Measurements from ENCODE around the gene PLD5.

GRCh38 chr1:242059976-242060375 is 464.5 kb downstream of the PLD5 start:
- TF ChIP-seq REST (IDR thresholded peaks at IDR 0.05; ENCODE audit: insufficient read depth in 1 of 2, low read depth in 2 of 2, low read length in 1 of 2) = no peak
- TF ChIP-seq CTCF (IDR thresholded peaks at IDR 0.05) = no peak
- no peak for TF ChIP-seq POLR2AphosphoS5 (IDR thresholded peaks at IDR 0.05; ENCODE audit: low read depth, low read length)

Data from Panc1 (cell line).